ENCODE measurements around the gene JDP2.

The JDP2 gene

DNA sequence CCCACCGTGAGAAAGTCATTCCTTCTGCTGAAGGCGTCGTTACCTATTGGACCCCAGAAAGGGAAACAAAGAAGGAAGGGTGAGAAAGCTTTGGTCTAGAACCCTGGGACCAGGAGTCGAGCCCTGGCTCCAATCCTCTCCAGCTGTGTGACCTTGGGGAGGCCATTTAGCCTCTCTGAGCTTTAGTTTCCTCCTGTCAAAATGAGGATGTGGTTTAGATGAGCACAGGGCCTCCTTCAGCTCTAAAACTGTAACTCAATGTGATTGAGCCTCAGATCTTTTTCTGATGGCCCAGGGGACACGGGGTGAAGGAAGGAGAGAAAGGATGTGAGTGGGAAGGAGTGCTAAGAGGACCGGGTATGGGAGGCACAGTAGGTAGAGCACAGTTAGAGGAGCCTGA, 7.7 kb downstream of the JDP2 start:
- peaks cover 90% of the 10 kb centered on the region for H3K36me3 ChIP-seq (ENCODE audit: control insufficient read depth, insufficient read depth, low read length)
- H3K27ac ChIP-seq (ENCODE audit: low read depth, low read length, severe bottlenecking), result no peak overlapping the region
- no peaks in the 10 kb centered on the region for H3K9me3 ChIP-seq (ENCODE audit: control insufficient read depth, low read length)
- no peak overlapping the region for H3K4me3 ChIP-seq (ENCODE audit: extremely low read depth, insufficient read depth, low read length, poor library complexity, severe bottlenecking)
- WGBS, 2 experiments (ENCODE audit: insufficient coverage in 2 of 2), result 80 to 88% methylated on average over 6 of the region's 6 CpGs
- H3K4me1 ChIP-seq (ENCODE audit: control insufficient read depth, insufficient read depth, low read length, poor library complexity, severe bottlenecking), result peaks cover 21% of the 10 kb centered on the region

DNA sequence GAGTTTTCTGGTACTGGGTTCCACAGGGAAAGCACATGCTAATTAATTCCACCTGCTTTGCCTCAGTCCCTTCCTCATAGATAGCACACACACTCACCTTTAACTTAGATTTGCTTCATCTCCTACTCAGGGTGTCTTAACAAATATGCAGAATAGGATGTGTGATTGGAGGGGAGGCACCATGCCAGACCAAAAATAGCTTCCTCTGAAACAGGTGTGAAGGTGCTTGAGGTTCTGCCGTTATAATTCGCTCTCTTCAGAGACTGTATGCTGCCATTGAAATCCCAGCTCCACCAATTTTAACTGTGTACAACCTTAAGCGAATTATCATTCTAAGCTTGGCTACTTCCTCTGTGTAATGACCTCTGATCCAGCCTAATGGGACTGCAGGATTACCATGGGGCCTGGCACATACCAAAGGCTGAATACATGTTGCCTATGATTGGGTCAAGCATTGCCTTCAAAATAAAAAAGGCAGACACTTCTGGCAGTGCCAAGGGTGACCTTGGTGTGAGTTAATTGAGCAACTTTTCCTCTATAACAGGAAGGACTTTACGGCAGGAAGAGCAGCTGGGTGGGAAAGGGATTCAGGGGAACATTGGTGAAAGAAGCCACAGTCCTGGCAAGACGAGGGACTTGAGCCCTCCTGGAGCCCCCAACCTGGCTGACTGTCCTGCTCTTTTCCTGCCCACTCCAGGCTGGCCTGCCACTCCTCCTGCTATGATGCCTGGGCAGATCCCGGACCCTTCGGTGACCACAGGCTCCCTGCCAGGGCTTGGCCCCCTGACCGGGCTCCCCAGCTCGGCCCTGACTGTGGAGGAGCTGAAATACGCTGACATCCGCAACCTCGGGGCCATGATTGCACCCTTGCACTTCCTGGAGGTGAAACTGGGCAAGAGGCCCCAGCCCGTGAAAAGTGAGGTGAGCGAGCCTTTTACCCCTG, 9.7 kb downstream of the JDP2 start:
- H3K36me3 ChIP-seq (ENCODE audit: control insufficient read depth, insufficient read depth, low read length), result peaks cover 98% of the 10 kb centered on the region
- H3K4me1 ChIP-seq (ENCODE audit: control insufficient read depth, insufficient read depth, low read length, poor library complexity, severe bottlenecking), result peaks cover 40% of the 10 kb centered on the region
- no peaks in the 10 kb centered on the region for H3K9me3 ChIP-seq (ENCODE audit: control insufficient read depth, low read length)
- 85 to 94% methylated on average over 14 of the region's 14 CpGs for WGBS, 2 experiments (ENCODE audit: insufficient coverage in 2 of 2)
- no peak overlapping the region for H3K27ac ChIP-seq (ENCODE audit: low read depth, low read length, severe bottlenecking)
- H3K4me3 ChIP-seq (ENCODE audit: extremely low read depth, insufficient read depth, low read length, poor library complexity, severe bottlenecking), result no peak overlapping the region

DNA sequence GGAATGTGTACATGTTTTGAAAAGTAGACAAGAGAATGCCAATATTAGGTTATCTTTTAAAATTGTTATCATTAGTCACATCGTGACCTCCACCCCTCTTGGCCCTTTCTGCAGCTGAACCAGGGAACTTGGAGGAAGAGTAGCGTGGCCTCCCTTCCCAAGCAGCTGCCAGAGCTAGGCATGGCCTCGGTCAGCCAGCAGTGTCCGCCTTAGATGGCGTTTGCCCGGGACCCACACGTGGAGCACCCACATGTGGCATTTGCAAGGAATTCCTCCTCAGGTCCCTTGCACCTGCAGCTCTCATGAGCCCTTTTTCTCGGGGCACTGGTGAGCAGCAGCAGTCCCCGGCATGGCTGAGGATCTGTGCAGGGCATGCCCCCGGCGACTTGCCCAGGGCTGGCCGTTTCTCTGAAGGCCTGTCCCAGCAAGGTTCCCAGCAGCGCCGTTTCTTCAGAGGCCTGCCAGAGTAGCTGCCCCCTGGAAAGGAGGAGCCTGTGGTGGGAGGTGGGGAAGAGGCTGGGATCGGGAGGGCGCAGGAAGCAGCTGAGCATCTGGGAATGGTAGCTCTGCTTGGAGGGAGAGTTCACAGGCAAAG, 10.8 kb downstream of the JDP2 start:
- H3K9me3 ChIP-seq (ENCODE audit: control insufficient read depth, low read length), result no peaks in the 10 kb centered on the region
- no peak overlapping the region for H3K4me3 ChIP-seq (ENCODE audit: extremely low read depth, insufficient read depth, low read length, poor library complexity, severe bottlenecking)
- WGBS, 2 experiments (ENCODE audit: insufficient coverage in 2 of 2), result 88 to 89% methylated on average over 10 to 16 of the region's 16 CpGs
- no peak overlapping the region for H3K27ac ChIP-seq (ENCODE audit: low read depth, low read length, severe bottlenecking)
- H3K4me1 ChIP-seq (ENCODE audit: control insufficient read depth, insufficient read depth, low read length, poor library complexity, severe bottlenecking), result peaks cover 36% of the 10 kb centered on the region
- H3K36me3 ChIP-seq (ENCODE audit: control insufficient read depth, insufficient read depth, low read length), result peaks cover 97% of the 10 kb centered on the region

DNA sequence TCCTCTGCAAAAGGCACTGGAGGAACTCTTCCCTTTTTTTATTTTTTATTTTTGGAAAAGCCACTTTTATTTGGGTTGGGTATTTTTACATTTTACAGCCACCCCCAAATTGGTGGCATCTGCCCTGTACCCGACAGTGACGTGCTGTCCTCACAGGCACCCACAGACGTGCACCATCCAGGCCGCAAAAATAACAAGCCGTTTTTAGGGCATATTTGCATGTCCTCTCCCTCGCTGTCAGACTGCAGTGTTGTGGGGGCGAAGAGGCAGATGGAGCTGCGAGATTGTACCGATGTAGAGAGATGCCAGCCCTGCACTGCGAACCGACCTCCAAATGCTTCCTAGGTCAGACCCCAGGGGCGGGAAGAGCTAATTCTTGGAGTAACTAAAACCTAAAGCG, 12.2 kb downstream of the JDP2 start:
- H3K4me3 ChIP-seq (ENCODE audit: extremely low read depth, insufficient read depth, low read length, poor library complexity, severe bottlenecking), result no peak overlapping the region
- H3K9me3 ChIP-seq (ENCODE audit: control insufficient read depth, low read length), result no peaks in the 10 kb centered on the region
- peaks cover 31% of the 10 kb centered on the region for H3K4me1 ChIP-seq (ENCODE audit: control insufficient read depth, insufficient read depth, low read length, poor library complexity, severe bottlenecking)
- no peak overlapping the region for H3K27ac ChIP-seq (ENCODE audit: low read depth, low read length, severe bottlenecking)
- WGBS, 2 experiments (ENCODE audit: insufficient coverage in 2 of 2), result 97% methylated on average over 13 of the region's 13 CpGs
- H3K36me3 ChIP-seq (ENCODE audit: control insufficient read depth, insufficient read depth, low read length), result peaks cover 96% of the 10 kb centered on the region

DNA sequence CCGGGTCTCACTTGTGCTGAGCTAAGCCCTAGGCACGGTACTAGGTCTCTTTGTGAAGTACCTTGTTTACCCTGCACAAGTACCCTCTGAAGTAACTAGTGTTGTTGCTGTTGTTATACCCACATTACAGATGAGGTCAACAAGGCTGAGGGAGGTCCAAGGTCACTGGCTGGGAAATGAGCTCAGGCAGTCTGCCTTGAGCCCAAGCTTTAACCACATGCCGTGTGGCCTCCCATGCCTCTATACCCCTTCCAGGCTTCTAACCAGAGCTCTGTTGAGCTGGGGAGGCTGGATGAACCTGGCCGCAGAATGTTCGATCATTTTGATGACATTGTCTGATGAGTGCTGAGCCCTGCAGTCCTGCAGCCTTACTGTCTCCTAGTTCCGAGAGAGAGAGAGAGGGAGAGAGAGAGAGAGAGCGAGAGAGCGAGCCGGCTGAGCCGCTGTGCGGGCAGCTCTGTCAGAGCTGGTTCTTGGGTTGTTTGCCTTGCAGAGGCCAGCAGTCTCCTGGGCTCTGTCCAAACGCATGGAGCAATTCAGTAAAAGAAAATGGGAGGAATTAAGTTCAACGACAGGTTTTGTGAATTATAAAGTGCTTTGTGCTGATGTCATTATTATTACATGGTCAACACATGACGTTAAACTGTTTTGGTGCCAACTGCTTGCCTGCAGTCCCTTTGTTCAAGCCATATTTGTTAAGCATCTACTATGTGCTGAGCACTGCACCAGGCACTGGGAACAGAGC, 13.1 kb downstream of the JDP2 start:
- Histone ChIP-seq H3K4me1 (ENCODE audit: control insufficient read depth, insufficient read depth, low read length, poor library complexity, severe bottlenecking) (peaks cover 28% of the 10 kb centered on the region), H3K4me3 (ENCODE audit: extremely low read depth, insufficient read depth, low read length, poor library complexity, severe bottlenecking) (no peak overlapping the region), H3K36me3 (ENCODE audit: control insufficient read depth, insufficient read depth, low read length) (peaks cover 93% of the 10 kb centered on the region), H3K9me3 (ENCODE audit: control insufficient read depth, low read length) (no peaks in the 10 kb centered on the region), H3K27ac (ENCODE audit: low read depth, low read length, severe bottlenecking) (no peak overlapping the region)
- WGBS, 2 experiments (ENCODE audit: insufficient coverage in 2 of 2), result 86 to 87% methylated on average over 13 to 14 of the region's 14 CpGs

DNA sequence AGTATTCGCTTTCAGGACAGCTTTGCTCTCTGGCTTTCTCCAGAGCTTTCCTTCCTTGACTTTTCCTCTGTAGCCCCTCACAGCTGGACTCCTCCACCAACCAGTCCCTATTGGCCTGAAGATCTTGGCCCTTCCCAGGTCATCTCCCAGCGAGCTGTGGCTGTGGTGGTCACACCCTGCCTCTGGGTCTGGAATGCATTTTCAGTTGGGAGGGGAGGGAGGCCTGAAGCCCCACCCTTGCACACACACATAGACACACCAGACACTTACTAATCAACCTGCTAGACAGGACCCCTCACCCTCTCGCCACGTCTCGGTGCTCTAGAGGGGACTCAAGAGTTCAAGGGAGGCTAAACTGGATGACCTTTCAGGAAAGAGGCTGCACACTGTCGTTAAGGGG, 13.9 kb downstream of the JDP2 start:
- H3K9me3 ChIP-seq (ENCODE audit: control insufficient read depth, low read length), result no peaks in the 10 kb centered on the region
- peaks cover 28% of the 10 kb centered on the region for H3K4me1 ChIP-seq (ENCODE audit: control insufficient read depth, insufficient read depth, low read length, poor library complexity, severe bottlenecking)
- no peak overlapping the region for H3K4me3 ChIP-seq (ENCODE audit: extremely low read depth, insufficient read depth, low read length, poor library complexity, severe bottlenecking)
- H3K27ac ChIP-seq (ENCODE audit: low read depth, low read length, severe bottlenecking), result no peak overlapping the region
- WGBS, 2 experiments (ENCODE audit: insufficient coverage in 2 of 2), result 94 to 97% methylated on average over 3 to 4 of the region's 6 CpGs
- peaks cover 90% of the 10 kb centered on the region for H3K36me3 ChIP-seq (ENCODE audit: control insufficient read depth, insufficient read depth, low read length)

- 92 to 93% methylated on average over 2 to 3 of the region's 4 CpGs for WGBS, 2 experiments (ENCODE audit: insufficient coverage in 2 of 2)
- Histone ChIP-seq H3K4me3 (ENCODE audit: extremely low read depth, insufficient read depth, low read length, poor library complexity, severe bottlenecking) (no peak overlapping the region), H3K36me3 (ENCODE audit: control insufficient read depth, insufficient read depth, low read length) (peaks cover 90% of the 10 kb centered on the region), H3K4me1 (ENCODE audit: control insufficient read depth, insufficient read depth, low read length, poor library complexity, severe bottlenecking) (peaks cover 27% of the 10 kb centered on the region), H3K27ac (ENCODE audit: low read depth, low read length, severe bottlenecking) (no peak overlapping the region), H3K9me3 (ENCODE audit: control insufficient read depth, low read length) (no peaks in the 10 kb centered on the region)
Observed at GRCh38 chr14:75442166-75442565, 14.3 kb downstream of the JDP2 start.

GRCh38 chr14:75442642-75443041, 14.8 kb downstream of the JDP2 start:
- Histone ChIP-seq H3K27ac (ENCODE audit: low read depth, low read length, severe bottlenecking) (no peak overlapping the region), H3K36me3 (ENCODE audit: control insufficient read depth, insufficient read depth, low read length) (peaks cover 89% of the 10 kb centered on the region), H3K9me3 (ENCODE audit: control insufficient read depth, low read length) (no peaks in the 10 kb centered on the region), H3K4me3 (ENCODE audit: extremely low read depth, insufficient read depth, low read length, poor library complexity, severe bottlenecking) (no peak overlapping the region), H3K4me1 (ENCODE audit: control insufficient read depth, insufficient read depth, low read length, poor library complexity, severe bottlenecking) (peaks cover 24% of the 10 kb centered on the region)
- 75 to 82% methylated on average over 7 to 8 of the region's 8 CpGs for WGBS, 2 experiments (ENCODE audit: insufficient coverage in 2 of 2)

- Histone ChIP-seq H3K4me1 (ENCODE audit: control insufficient read depth, insufficient read depth, low read length, poor library complexity, severe bottlenecking) (peaks cover 21% of the 10 kb centered on the region), H3K9me3 (ENCODE audit: control insufficient read depth, low read length) (no peaks in the 10 kb centered on the region), H3K4me3 (ENCODE audit: extremely low read depth, insufficient read depth, low read length, poor library complexity, severe bottlenecking) (no peak overlapping the region), H3K36me3 (ENCODE audit: control insufficient read depth, insufficient read depth, low read length) (peaks cover 82% of the 10 kb centered on the region), H3K27ac (ENCODE audit: low read depth, low read length, severe bottlenecking) (no peak overlapping the region)
- WGBS, 2 experiments (ENCODE audit: insufficient coverage in 2 of 2), result 69 to 100% methylated on average over 1 to 4 of the region's 7 CpGs
Observed at GRCh38 chr14:75443203-75443969, 15.6 kb downstream of the JDP2 start.

GRCh38 chr14:75445236-75445635, 17.4 kb downstream of the JDP2 start:
- WGBS, 2 experiments (ENCODE audit: insufficient coverage in 2 of 2), result 100% methylated on average over 3 of the region's 6 CpGs
- Histone ChIP-seq H3K4me3 (ENCODE audit: extremely low read depth, insufficient read depth, low read length, poor library complexity, severe bottlenecking) (no peak overlapping the region), H3K4me1 (ENCODE audit: control insufficient read depth, insufficient read depth, low read length, poor library complexity, severe bottlenecking) (peaks cover 21% of the 10 kb centered on the region), H3K9me3 (ENCODE audit: control insufficient read depth, low read length) (no peaks in the 10 kb centered on the region), H3K27ac (ENCODE audit: low read depth, low read length, severe bottlenecking) (no peak overlapping the region), H3K36me3 (ENCODE audit: control insufficient read depth, insufficient read depth, low read length) (peaks cover 78% of the 10 kb centered on the region)
